ENCODE data around the gene CCL13.

CCL13 gene

GRCh38 chr17:34368196-34368945 is 12.1 kb downstream of the CCL13 start:
- TF ChIP-seq CTCF (IDR thresholded peaks at IDR 0.05; ENCODE audit: low read depth, low read length) = no peak
- H3K4me3 ChIP-seq (ENCODE audit: low read depth, low read length) = no peak overlapping the region

- TF ChIP-seq CTCF (IDR thresholded peaks at IDR 0.05; ENCODE audit: low read depth, low read length) = no peak
These were observed 12.7 kb downstream of the CCL13 start for GRCh38 chr17:34368946-34369500.

GRCh38 chr17:34369571-34369970 is 13.3 kb downstream of the CCL13 start:
- TF ChIP-seq CTCF (IDR thresholded peaks at IDR 0.05; ENCODE audit: low read depth, low read length) = no peak
- no peak overlapping the region for H3K4me3 ChIP-seq (ENCODE audit: low read depth, low read length)

More at GRCh38 chr17:34368946-34369500, 12.7 kb downstream of the CCL13 start:
- no peak overlapping the region for H3K4me3 ChIP-seq (ENCODE audit: low read depth, low read length)

- no peak overlapping the region for H3K4me3 ChIP-seq (ENCODE audit: low read depth, low read length)
- no peak for TF ChIP-seq CTCF (IDR thresholded peaks at IDR 0.05; ENCODE audit: low read depth, low read length)
These were observed 14.2 kb downstream of the CCL13 start for GRCh38 chr17:34370376-34370996.

- TF ChIP-seq CTCF (IDR thresholded peaks at IDR 0.05; ENCODE audit: low read depth, low read length) = no peak
- no peak overlapping the region for H3K4me3 ChIP-seq (ENCODE audit: low read depth, low read length)
These were observed 14.7 kb downstream of the CCL13 start for GRCh38 chr17:34370997-34371395.

- H3K4me3 ChIP-seq (ENCODE audit: low read depth, low read length) = no peak overlapping the region
- no peak for TF ChIP-seq CTCF (IDR thresholded peaks at IDR 0.05; ENCODE audit: low read depth, low read length)
These were observed 15.3 kb downstream of the CCL13 start for GRCh38 chr17:34371405-34372100.
